NCI-H146 (cell line): ENCODE results near the gene STYX.

Experiments
- DNase-seq: peaks from one replicate; lab custom pipeline; 2025; lab: John Stamatoyannopoulos, UW

The STYX gene

DNA sequence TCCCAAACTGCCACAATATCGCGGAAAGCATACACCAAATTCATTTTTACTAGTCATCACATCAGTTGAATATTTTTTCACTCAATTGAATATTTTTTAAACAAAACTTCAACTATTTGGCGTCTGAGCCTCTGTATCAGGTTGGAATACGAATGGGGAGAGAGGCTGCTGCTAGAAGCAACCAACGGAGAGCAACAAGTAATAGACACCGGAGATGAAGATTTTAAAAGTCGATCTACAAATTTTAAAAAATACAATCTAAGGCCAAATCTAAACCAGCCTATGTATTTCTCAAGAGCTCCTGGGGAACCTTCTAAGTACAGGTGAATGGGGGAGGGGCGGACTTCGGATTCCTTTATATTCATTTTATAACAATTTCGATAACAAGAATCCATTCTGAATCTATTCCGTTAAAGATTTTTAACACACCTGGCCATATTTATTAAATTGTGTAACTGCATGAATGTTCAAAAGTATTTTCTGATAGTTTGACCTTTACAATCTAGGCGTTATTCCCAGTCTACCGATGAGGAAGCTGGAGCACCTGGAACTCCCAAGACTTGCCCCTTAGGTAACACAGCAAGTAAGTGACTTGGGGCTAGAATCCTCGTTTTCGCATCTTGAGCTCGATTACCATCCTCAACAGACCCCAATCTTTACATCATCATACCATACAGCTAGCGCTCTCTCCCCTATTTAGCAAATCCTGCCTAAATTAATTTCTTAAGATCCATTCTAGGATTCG is 60.2 kb downstream of the STYX start:
- DNase-seq: no peak

DNA sequence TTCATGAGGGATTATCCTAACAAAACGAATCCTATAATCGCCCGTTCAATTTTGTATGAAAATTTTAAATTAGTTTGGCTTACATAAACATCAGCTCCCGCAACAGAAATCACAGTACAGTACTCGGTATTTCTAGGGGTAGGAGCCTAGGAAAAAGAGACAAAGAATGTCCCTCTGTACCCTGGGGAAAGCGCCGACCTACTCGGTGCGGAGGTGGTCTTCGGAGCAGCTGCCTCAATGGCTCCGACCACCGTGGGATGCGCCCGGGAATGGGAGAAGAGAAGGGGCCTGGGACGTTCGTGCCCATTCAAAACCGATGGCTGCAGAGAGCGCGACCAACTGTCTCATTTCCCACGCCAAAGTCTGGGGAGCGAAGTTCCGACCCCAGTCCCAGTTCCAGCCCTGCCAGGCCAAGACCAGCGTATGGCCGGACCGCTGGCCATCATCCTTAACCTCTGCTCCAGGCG is 60.8 kb downstream of the STYX start:
- peak; percentile 23 for DNase-seq

DNA sequence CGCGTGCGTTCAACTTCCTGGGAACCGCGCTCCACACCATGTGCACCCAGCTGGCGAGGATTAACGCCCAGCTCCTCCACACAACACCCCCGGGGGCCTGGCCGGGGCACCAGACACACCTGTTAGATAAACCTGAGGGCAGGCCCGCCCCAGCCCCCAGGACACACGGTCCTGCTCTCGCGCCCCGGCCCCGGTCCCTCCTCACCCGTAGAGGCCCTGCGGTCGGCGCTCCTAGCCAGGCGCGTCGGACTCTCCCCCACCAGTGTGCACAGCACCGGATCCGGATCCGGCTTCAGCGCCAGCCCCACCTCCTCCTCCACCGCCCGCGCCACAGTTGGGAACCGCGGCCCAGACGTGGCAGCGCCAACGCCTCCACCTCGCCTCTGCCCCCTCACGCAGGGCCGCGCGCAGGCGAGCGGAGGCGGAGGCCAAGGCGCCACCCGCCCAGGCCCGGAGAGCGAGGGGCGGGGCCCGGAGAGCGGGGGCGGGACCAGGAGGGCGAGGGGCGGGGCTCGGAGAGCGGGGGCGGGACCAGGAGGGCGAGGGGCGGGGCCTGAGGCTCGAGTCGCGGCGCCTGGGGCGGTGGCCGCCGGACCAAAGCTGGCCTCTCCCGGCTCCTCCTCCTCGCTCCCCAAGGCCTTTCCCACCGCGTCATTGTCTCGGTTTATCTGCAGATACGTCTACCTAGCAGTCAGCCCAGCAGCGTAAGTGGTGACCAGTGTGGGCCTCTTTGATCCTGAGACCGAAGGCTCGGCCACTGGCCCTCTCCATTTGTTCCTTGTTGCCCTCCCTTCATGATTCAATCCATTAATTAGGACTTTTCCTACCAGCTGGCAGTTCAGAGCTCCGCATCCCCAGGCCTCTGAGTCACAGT is 61.5 kb downstream of the STYX start, which contains the start of gene GNPNAT1:
Gene GNPNAT1 (minus strand): TSS at position 385 of the 874 bp plus-strand sequence. CDS start 6,957 bp downstream, outside the sequence.
- peak; percentile 91 for DNase-seq

DNA sequence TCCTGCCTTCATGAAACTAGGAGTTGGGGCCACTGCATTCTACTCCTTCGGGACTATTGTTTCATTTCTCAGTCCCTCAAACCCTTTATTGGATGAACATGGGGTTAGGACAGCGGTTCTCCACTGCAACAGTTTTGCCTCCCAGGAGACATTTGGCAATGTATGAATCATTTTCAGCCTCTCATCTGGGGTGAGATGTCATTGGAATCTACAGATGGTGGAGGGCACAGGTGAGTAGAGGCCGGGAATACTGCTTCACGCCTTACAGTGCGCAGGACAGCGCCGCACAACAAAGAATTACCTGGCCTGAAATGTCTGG is 62.1 kb downstream of the STYX start:
- no peak for DNase-seq

DNA sequence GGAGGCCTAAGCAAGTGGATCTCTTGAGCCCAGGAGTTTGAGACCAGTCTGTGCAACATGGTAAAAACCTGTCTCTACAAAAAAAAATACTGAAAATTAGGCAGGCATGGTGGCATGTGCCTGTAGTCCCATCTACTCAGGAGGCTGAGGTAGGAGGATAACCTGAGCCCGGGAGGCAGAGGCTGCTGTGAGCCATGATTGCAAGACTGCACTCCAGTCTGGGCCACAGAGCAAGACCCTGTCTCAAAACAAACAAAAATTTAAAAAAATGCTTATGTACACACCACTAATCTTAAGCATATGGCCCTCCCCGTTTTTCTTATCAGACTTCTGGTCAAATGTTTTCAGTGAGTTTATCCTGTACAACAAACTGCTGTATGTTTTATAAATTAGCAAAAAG is 63.1 kb downstream of the STYX start:
- DNase-seq: no peak

DNA sequence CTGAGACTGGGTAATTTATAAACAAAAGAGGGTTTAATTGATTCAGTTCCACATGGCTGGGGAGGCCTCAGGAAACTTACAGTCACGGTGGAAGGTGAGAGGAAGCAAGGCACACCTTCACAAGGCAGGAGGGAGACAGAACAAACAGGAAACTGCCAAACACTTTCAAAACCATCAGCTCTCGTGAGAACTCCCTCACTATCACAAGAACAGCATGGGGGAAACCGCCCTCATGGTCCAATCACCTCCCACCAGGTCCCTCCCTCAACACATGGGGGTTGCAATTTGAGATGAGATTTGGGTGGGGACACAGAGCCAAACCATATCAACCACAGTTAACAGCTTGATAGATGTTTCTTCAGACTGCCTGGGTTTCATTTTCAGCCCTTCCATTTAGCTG is 67.7 kb downstream of the STYX start:
- no peak for DNase-seq

DNA sequence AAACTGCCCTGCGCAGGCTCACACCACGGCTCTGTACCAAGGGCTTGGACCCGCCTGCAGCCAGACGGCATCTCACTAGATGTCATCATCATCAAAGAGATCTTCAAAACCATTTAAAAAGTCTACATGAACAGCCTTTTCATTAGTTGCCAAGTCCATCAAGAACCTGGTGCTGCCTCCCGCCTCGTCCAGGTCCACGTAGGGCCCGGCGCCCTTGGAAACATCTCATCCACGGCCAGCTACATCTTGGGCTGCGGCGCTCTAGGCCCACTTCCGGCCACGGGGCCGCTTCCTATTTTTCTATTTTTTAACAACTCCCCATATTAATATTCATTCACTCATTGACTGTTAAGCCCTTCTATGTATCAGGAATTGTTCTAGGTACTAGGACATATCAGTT is 68.9 kb downstream of the STYX start:
- DNase-seq: no peak

DNA sequence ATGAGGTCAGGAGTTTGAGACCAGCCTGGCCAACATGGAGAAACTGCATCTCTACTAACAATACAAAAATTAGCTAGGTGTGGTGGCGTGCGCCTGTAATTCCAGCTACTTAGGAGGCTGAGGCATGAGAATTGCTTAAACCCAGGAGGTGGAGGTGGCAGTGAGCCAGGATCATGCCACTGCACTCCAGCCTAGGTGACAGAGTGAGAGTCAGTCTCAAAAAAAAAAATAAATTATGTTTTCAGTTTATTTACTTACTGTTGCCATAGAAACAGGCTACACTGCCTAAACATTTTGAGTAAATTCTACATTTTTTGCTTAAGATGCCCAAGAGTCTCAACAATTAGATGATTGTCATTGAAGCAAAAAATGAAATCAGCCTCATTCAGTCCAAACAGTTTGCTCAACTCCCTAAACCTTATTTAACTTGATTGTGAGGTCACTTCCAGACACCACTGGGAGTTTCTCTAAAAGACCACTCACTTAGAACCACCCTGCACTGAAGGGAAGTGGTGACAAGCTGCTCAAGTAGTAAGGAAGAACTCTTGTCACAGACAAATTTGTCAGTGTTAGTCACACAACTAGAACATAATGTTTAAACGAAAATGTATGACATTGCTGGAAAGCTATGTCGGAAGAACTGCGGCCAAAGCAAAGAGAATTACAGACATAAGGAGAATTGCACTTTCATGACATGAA is 71.2 kb downstream of the STYX start:
- DNase-seq: no peak

DNA sequence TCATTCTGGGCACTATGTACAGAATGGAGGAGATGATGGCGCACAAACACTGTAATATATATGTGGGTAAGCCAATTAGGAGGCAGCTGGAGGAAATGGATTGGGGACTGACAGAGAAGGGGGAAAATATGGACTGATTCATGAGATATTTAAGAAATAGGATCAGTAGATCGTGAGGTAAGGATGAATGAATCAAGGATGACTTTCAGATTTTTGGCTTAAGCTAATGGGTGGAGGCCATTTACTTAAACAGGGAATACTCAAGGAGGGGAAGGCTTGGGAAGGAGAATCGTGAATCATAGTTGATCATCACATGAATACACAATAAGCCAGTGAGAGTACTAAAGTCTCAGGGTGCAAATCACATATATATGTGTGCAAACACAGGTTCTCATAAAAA is 72.6 kb downstream of the STYX start:
- no peak for DNase-seq

DNA sequence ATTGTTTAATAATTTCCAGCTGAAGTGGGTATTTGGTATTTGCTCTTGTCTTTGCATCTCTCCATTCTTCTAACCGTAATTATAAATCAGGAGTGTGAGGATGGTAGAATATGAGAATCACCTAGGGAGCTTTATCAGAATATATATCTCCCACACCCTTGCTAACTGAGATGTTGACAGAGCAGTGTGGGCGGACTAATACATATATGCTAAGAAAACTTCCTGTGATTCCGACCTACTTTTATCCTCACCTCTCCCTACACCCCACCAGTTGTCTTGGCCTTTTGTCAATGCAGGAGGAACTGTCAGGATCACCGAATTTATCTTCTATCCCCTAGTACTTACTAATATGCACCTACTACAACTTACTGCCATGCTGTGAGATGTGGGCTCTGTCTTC is 76.1 kb downstream of the STYX start:
- no peak for DNase-seq

DNA sequence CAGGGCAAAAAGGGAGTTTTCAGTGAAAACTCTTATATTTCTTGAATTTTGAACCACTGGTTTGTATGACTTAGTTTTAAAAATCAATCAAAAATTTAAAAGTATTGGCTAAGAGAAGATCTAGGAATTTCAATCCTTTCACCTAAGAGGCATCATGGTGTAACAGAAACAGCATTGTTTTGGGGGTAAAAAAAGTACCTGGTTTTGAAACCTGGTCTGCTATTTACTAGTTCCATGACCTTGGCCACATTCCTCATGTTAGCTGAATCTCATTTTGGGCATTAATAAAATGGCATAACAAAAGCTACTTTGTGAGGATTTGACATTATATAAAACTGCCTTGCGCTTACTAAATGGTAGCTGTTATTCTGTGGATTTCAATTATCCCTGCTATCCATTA is 78.1 kb downstream of the STYX start:
- no peak for DNase-seq

DNA sequence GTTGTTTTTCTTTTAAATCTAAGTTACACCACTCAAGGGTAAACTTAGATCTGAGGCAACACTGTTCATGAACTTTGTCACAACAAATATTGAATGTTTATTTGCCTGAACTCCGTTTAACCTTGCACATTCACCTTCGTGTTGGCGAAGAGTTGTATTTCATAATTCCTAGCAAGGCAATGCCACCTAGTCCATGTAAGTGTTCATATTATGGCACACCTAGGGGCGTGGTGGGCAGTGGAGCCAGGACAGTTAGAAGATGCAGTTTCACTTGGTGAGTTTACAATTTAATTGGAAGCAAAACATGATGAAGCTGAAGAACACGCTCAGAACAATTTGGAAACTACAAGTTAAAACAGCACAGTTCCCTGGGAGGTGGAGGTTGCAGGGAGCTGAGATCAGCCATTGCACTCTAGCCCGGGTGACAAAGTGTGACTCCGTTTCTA is 91.9 kb downstream of the STYX start:
- no peak for DNase-seq

DNA sequence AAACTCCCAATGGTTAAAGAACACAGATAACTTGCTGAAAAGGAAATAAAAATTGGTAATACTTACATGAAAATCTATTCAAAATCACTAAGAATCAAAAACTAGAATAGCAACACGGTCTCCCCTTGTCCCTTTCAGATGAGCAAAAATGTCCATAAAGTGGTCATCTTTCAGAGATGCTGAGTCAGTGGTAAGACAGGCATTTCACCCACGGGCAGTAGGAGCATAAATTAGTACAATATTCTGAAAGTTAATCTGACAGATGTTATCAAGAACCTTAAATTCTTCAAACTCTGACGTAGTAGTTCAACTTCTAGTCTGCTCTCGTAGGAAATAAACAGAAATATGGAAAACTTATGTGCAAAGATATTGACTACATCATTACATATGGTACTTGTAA is 94.5 kb downstream of the STYX start:
- DNase-seq: no peak
